ENCODE measurements around the gene SERPINA12.
"Not testable (repeated sequence)": the region's sequence is repeated elsewhere in the genome, so short reads cannot be mapped to it uniquely, and the experiment has no call there.

SERPINA12 gene

GRCh38 chr14:94536836-94537235 lies 27.6 kb upstream of the SERPINA12 start:
- no peak for DNase-seq

- DNase-seq: no peak
These were observed 26.2 kb upstream of the SERPINA12 start for GRCh38 chr14:94535506-94535905.

- DNase-seq: no peak
These were observed 23.2 kb upstream of the SERPINA12 start for GRCh38 chr14:94532447-94532846.

GRCh38 chr14:94531187-94531586 lies 21.9 kb upstream of the SERPINA12 start:
- DNase-seq: no peak

GRCh38 chr14:94524093-94524492 lies 14.8 kb upstream of the SERPINA12 start:
- DNase-seq: no peak

- DNase-seq: no peak
These were observed 14.0 kb upstream of the SERPINA12 start for GRCh38 chr14:94523265-94523664.

GRCh38 chr14:94522115-94522724 lies 13.0 kb upstream of the SERPINA12 start:
- DNase-seq: no peak

GRCh38 chr14:94521375-94522114 lies 12.3 kb upstream of the SERPINA12 start:
- no peak for DNase-seq

GRCh38 chr14:94517641-94518257 lies 8.5 kb upstream of the SERPINA12 start:
- DNase-seq: no peak

- DNase-seq: no peak
These were observed 8.0 kb upstream of the SERPINA12 start for GRCh38 chr14:94517248-94517640.

- DNase-seq: no peak
These were observed 6.6 kb upstream of the SERPINA12 start for GRCh38 chr14:94515856-94516255.

GRCh38 chr14:94515426-94515825 lies 6.2 kb upstream of the SERPINA12 start:
- no peak for DNase-seq

- DNase-seq: no peak
These were observed 5.1 kb upstream of the SERPINA12 start for GRCh38 chr14:94514351-94514750.

GRCh38 chr14:94510481-94510880 lies 1.2 kb upstream of the SERPINA12 start:
- DNase-seq: not testable (repeated sequence)

GRCh38 chr14:94505641-94506040 lies 3.6 kb downstream of the SERPINA12 start:
- DNase-seq: no peak

GRCh38 chr14:94505206-94505605 lies 4.1 kb downstream of the SERPINA12 start:
- DNase-seq: no peak

- DNase-seq: no peak
These were observed 7.4 kb downstream of the SERPINA12 start for GRCh38 chr14:94501588-94502516.

- DNase-seq: no peak
These were observed 9.0 kb downstream of the SERPINA12 start for GRCh38 chr14:94500264-94500663.

GRCh38 chr14:94499673-94500072 lies 9.6 kb downstream of the SERPINA12 start:
- no peak for DNase-seq

GRCh38 chr14:94498215-94498614 lies 11.1 kb downstream of the SERPINA12 start:
- no peak for DNase-seq

- DNase-seq: no peak
These were observed 15.2 kb downstream of the SERPINA12 start for GRCh38 chr14:94494085-94494484.

GRCh38 chr14:94491511-94491910 lies 17.8 kb downstream of the SERPINA12 start:
- no peak for DNase-seq

GRCh38 chr14:94489336-94489735 lies 19.9 kb downstream of the SERPINA12 start:
- no peak for DNase-seq

All from T-helper 9 cell (primary cell).